Activated CD4-positive, alpha-beta T cell treated with anti-CD3 and anti-CD28 coated beads, Interleukin-2, amount 50 U/mL, for 1 hour (primary cell): Measurements from ENCODE around the gene ARHGEF12.

Experiments used
- DNase-seq: peaks from one replicate; pipeline ENCODE4 v3.0.0-alpha.2; 2020

Gene ARHGEF12

GRCh38 chr11:120521176-120521575, 185.0 kb downstream of the ARHGEF12 start:
- DNase-seq = no peak

- no peak for DNase-seq
These were observed 185.8 kb downstream of the ARHGEF12 start for GRCh38 chr11:120522021-120522420.

- no peak for DNase-seq
These were observed 186.5 kb downstream of the ARHGEF12 start for GRCh38 chr11:120522736-120523135.

- DNase-seq = no peak
These were observed 187.0 kb downstream of the ARHGEF12 start for GRCh38 chr11:120523196-120523595.

GRCh38 chr11:120524536-120525085, 188.4 kb downstream of the ARHGEF12 start:
- no peak for DNase-seq

- no peak for DNase-seq
These were observed 189.3 kb downstream of the ARHGEF12 start for GRCh38 chr11:120525261-120526171.

- DNase-seq = no peak
These were observed 190.0 kb downstream of the ARHGEF12 start for GRCh38 chr11:120526241-120526640.

- no peak for DNase-seq
These were observed 191.0 kb downstream of the ARHGEF12 start for GRCh38 chr11:120527111-120527761.

- no peak for DNase-seq
These were observed 192.5 kb downstream of the ARHGEF12 start for GRCh38 chr11:120528749-120529148.

GRCh38 chr11:120529214-120529613, 193.0 kb downstream of the ARHGEF12 start:
- DNase-seq = no peak

GRCh38 chr11:120529911-120530310, 193.7 kb downstream of the ARHGEF12 start:
- DNase-seq = no peak

- no peak for DNase-seq
These were observed 196.0 kb downstream of the ARHGEF12 start for GRCh38 chr11:120532082-120532831.

GRCh38 chr11:120532832-120533196, 196.6 kb downstream of the ARHGEF12 start:
- no peak for DNase-seq

- DNase-seq = no peak
These were observed 200.0 kb downstream of the ARHGEF12 start for GRCh38 chr11:120536091-120536796.

GRCh38 chr11:120536797-120537169, 200.6 kb downstream of the ARHGEF12 start:
- DNase-seq = no peak

- no peak for DNase-seq
These were observed 201.8 kb downstream of the ARHGEF12 start for GRCh38 chr11:120537996-120538395.

GRCh38 chr11:120538707-120539106, 202.5 kb downstream of the ARHGEF12 start:
- DNase-seq = no peak
